ENCODE data around the gene PMS1.

The PMS1 gene

GRCh38 chr2:189865826-189866225, 81.6 kb downstream of the PMS1 start:
- DNase-seq (ENCODE audit: low spot score), result no peak

GRCh38 chr2:189866296-189866695, 82.0 kb downstream of the PMS1 start:
- no peak for DNase-seq (ENCODE audit: low spot score)

GRCh38 chr2:189868896-189869295, 84.6 kb downstream of the PMS1 start:
- DNase-seq (ENCODE audit: low spot score), result no peak

- DNase-seq (ENCODE audit: low spot score), result no peak
Measured at GRCh38 chr2:189870381-189871085, 86.3 kb downstream of the PMS1 start.

GRCh38 chr2:189873696-189874095, 89.4 kb downstream of the PMS1 start:
- DNase-seq (ENCODE audit: low spot score), result no peak

DNA sequence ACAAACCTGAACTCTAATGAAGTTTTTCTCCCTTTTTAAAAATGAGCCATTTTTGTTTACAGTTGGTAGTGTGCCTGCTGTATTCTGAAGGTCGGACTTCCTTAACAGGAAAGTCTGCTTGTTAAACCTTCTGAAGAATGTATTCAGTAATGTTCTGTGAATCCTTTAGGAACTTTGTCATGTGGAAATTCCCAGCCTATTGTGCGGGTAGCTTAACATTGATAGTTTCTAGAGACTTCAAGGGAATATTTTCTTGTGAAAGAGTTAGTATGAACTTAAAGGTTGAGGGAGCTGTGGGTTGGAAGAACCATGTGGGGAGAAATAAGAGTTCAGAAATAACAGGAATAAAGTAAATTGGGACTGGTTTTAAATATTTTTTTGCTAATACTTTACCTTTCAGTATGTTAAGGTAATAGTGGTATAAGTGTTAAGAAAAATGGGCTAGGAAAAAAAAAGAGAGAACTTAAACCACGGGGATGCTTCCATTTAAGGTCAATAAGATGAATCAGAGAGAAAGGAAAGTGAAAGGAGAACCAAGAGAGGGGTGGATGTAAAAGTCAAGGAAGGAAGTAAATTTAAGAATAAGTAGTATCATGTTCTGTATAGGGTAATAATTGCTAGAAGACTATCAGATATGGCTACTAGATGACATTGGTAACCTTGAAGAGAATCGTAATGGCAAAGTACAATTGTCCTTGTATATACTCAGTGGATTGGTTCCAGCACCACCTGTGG, 90.5 kb downstream of the PMS1 start:
- DNase-seq (ENCODE audit: low spot score), result no peak

DNA sequence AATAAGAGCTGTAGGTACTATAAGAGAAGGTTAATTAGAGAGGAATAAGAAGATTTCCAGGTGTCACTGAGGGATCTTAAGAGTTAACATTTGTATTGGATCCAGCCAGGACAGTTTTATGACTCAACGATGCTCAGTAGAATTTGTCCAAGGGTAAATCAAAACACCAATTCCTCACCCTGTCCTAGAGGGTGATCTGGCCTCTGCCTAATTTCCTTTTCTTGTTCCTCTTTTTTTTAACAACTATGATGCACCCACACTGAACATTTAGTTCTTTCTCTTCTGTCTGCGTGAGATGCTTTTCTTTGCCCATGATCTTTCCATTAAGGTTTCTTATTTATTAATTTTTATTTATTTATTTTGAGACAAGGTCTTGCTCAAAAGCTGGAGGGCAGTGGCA, 92.0 kb downstream of the PMS1 start:
- no peak for DNase-seq (ENCODE audit: low spot score)

DNA sequence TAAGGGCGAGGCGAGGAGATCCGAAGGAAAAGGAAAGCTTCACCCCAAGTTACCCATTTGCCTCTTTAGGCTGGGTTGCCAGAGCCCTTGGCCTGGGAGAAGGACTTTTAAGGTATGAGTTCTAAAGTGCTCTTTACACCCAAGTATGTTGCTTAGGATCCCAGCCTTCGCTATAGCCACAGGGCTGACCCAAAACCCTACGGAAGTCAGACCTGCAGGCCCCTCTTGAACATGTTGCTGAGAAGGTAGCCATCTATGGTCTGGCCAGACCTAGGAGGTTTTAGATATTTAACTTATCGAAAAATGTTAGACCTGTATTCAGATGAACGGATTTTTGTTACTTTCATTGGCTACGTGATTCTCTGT, 95.4 kb downstream of the PMS1 start:
- no peak for DNase-seq (ENCODE audit: low spot score)

GRCh38 chr2:189880429-189880828, 96.2 kb downstream of the PMS1 start:
- DNase-seq (ENCODE audit: low spot score), result no peak

- no peak for DNase-seq (ENCODE audit: low spot score)
Measured at GRCh38 chr2:189880832-189881492, 96.7 kb downstream of the PMS1 start.

DNA sequence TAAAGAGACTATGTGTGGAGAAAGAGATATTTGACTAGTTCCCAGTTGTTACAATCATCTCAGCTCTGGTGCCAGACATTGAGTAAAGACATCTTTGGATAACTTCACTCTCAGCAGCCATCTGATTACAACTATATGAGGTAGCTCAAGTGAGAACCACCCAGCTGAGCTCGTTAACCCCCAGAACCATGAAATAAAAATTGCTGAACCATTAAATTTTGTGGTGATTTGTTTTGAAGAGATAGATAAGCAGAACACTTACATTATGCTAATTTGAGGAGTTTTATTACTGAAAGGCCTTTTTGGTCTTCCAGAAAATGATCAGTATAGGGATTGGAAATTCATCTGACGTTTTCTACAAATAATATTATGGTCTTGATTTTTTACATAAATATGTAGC, 101.1 kb downstream of the PMS1 start:
- no peak for DNase-seq (ENCODE audit: low spot score)

DNA sequence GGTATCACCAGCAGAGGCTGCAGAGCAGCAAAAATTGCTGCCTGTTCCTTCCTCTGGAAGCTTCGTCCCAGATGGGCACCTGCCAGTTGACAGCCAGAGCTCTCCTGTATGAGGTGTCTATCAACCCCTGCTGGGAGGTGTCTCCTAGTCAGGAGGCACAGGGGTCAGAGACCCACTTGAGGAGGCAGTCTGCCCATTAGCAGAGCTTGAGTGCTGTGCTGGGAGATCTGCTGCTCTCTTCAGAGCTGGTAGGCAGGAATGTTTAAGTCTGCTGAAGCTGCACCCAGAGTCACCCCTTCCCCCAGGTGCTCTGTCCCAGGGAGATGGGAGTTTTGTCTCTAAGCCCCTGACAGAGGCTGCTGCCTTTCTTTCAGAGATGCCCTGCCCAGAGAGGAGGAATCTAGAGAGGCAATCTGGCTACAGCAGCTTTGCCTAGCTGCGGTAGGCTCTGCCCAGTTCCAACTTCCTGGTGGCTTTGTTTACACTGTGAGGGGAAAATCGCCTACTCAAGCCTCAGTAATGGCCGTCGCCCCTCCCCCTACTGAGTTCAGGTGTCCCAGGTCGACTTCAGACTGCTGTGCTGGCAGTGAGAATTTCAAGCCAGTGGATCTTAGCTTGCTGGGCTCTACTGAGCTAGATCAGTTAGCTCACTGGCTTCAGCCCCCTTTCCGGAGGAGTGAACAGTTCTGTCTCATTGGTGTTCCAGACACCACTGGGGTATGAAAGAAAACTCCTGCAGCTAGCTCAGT, 108.5 kb downstream of the PMS1 start:
- DNase-seq (ENCODE audit: low spot score), result peak; percentile 7

DNA sequence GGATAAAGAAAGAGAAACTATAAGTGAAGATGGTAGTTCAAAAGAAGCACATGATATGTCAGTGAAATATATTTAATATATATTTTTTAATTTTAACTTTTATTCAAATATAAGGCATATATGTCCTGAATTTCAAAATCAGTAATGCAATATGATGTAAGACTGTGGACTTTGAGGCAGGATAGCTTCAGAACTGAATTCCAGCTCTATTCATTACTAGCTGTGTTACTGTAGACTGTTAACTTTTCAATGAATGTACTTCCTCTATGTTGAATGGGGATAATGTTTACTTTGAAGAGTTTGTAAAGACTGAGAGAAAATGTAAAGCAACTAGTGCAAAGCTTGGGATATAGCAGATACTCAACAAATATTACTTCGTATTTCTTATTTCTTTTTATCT, 112.6 kb downstream of the PMS1 start:
- no peak for DNase-seq (ENCODE audit: low spot score)

- no peak for DNase-seq (ENCODE audit: low spot score)
Measured at GRCh38 chr2:189899101-189899500, 114.9 kb downstream of the PMS1 start.

GRCh38 chr2:189900726-189901125, 116.5 kb downstream of the PMS1 start:
- DNase-seq (ENCODE audit: low spot score), result no peak

- no peak for DNase-seq (ENCODE audit: low spot score)
Measured at GRCh38 chr2:189901664-189902063, 117.4 kb downstream of the PMS1 start.

GRCh38 chr2:189913821-189914220, 129.6 kb downstream of the PMS1 start:
- no peak for DNase-seq (ENCODE audit: low spot score)

- no peak for DNase-seq (ENCODE audit: low spot score)
Measured at GRCh38 chr2:189916651-189917050, 132.4 kb downstream of the PMS1 start.

All from LoVo (cell line).